Subcutaneous adipose tissue (tissue), 4 donors: ENCODE data around the gene NUTM2B. TPM values are rescaled to one million over a fixed set of nuclear protein-coding genes. Genes with fewer than 3 reads are reported as not detected.
"Not testable (repeated sequence)": the region's sequence is repeated elsewhere in the genome, so short reads cannot be mapped to it uniquely, and the experiment has no call there.

Source experiments
- total RNA-seq, 4 donors: library from RNA; depleted of rRNA; stranded (reverse); fragments of >200 nt; gene quantifications; one replicate each; pipeline ENCODE4 v1.1.0, GENCODE V29; 2016
- TF ChIP-seq, protein P1 (sequence below): fragments of 450-650 bp; IDR thresholded peaks from one replicate; pipeline ENCODE4 v1.5.1; 2016; ENCODE audit warnings: low read depth, mild to moderate bottlenecking, control low read depth, antibody characterized with exemption, moderate library complexity

Gene NUTM2B, protein sequence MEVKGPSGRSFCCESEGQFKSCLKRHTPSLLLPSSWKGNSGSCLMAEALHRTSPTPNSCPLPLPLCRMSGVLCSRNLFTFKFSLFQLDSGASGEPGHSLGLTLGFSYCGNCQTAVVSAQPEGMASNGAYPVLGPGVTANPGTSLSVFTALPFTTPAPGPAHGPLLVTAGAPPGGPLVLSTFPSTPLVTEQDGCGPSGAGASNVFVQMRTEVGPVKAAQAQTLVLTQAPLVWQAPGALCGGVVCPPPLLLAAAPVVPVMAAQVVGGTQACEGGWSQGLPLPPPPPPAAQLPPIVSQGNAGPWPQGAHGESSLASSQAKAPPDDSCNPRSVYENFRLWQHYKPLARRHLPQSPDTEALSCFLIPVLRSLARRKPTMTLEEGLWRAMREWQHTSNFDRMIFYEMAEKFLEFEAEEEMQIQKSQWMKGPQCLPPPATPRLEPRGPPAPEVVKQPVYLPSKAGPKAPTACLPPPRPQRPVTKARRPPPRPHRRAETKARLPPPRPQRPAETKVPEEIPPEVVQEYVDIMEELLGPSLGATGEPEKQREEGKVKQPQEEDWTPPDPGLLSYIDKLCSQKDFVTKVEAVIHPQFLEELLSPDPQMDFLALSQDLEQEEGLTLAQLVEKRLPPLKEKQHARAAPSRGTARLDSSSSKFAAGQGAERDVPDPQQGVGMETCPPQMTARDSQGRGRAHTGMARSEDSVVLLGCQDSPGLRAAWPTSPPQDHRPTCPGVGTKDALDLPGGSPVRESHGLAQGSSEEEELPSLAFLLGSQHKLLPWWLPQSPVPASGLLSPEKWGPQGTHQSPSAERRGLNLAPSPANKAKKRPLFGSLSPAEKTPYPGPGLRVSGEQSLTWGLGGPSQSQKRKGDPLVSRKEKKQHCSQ
- total RNA-seq: 1 to 10 TPM in 3 of 4 donors, under 1 TPM in 1; 0.51 to 1.3 (median 1.1) TPM

DNA sequence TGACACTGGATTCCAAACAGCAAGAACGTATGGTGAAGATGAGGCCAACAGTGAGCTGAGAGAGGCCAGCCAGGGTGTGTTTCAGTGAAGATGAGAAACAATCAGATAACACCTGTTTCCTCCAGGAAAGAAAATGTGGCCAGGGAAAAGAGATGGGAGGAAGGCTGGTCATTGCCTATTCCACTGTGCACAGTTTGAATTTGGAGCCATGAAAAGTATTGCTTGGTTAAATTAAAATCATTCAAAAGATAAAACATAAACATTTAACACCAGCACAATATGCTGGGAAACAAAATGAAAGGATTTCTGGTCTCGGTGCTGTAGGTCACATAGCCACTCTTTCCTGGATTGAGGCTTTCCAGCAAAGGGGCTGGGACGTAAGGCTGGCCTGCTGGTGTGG is at the start of gene NUTM2B:
Gene NUTM2B (plus strand): TSS at position 301 of the 400 bp plus-strand sequence. CDS start 383 bp downstream, outside the sequence.
- TF ChIP-seq, protein P1, sequence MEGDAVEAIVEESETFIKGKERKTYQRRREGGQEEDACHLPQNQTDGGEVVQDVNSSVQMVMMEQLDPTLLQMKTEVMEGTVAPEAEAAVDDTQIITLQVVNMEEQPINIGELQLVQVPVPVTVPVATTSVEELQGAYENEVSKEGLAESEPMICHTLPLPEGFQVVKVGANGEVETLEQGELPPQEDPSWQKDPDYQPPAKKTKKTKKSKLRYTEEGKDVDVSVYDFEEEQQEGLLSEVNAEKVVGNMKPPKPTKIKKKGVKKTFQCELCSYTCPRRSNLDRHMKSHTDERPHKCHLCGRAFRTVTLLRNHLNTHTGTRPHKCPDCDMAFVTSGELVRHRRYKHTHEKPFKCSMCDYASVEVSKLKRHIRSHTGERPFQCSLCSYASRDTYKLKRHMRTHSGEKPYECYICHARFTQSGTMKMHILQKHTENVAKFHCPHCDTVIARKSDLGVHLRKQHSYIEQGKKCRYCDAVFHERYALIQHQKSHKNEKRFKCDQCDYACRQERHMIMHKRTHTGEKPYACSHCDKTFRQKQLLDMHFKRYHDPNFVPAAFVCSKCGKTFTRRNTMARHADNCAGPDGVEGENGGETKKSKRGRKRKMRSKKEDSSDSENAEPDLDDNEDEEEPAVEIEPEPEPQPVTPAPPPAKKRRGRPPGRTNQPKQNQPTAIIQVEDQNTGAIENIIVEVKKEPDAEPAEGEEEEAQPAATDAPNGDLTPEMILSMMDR: not testable (repeated sequence)

Other genes with a start within 250 kb of the NUTM2B start
- gene EIF5AL1, start 190.7 kb upstream of the NUTM2B start, total RNA-seq: under 1 TPM in 2 of 4 donors, not detected in 2; 0.17 to 0.19 TPM
- not detected for gene SFTPA2, start 142.8 kb upstream of the NUTM2B start, total RNA-seq
- gene SFTPA1, start 92.3 kb upstream of the NUTM2B start, total RNA-seq: not detected
- not detected for gene NUTM2E, start 123.5 kb downstream of the NUTM2B start, total RNA-seq
- gene SFTPD, start 245.9 kb downstream of the NUTM2B start, total RNA-seq: 1 to 10 TPM in 1 of 4 donors, under 1 TPM in 1, not detected in 2; 0.68 to 1.1 TPM